Hindlimb muscle (tissue), 1 donor: Measurements from ENCODE around the gene MACF1. TPM values are rescaled to one million over a fixed set of nuclear protein-coding genes. Genes with fewer than 3 reads are reported as not detected.
A peak's percentile ranks its signal among the peaks of the same experiment; 100 is the strongest.
"Not testable (repeated sequence)": the region's sequence is repeated elsewhere in the genome, so short reads cannot be mapped to it uniquely, and the experiment has no call there.

Experiments used
- DNase-seq: peaks from one replicate; pipeline ENCODE4 v3.0.0-alpha.2; 2013
- polyA plus RNA-seq: library from polyadenylated mRNA; unstranded; fragments of 120-200 nt; gene quantifications from one replicate; pipeline ENCODE4 v1.2.1, GENCODE V29; 2013; ENCODE audit not compliant: insufficient read length

Gene MACF1, protein sequence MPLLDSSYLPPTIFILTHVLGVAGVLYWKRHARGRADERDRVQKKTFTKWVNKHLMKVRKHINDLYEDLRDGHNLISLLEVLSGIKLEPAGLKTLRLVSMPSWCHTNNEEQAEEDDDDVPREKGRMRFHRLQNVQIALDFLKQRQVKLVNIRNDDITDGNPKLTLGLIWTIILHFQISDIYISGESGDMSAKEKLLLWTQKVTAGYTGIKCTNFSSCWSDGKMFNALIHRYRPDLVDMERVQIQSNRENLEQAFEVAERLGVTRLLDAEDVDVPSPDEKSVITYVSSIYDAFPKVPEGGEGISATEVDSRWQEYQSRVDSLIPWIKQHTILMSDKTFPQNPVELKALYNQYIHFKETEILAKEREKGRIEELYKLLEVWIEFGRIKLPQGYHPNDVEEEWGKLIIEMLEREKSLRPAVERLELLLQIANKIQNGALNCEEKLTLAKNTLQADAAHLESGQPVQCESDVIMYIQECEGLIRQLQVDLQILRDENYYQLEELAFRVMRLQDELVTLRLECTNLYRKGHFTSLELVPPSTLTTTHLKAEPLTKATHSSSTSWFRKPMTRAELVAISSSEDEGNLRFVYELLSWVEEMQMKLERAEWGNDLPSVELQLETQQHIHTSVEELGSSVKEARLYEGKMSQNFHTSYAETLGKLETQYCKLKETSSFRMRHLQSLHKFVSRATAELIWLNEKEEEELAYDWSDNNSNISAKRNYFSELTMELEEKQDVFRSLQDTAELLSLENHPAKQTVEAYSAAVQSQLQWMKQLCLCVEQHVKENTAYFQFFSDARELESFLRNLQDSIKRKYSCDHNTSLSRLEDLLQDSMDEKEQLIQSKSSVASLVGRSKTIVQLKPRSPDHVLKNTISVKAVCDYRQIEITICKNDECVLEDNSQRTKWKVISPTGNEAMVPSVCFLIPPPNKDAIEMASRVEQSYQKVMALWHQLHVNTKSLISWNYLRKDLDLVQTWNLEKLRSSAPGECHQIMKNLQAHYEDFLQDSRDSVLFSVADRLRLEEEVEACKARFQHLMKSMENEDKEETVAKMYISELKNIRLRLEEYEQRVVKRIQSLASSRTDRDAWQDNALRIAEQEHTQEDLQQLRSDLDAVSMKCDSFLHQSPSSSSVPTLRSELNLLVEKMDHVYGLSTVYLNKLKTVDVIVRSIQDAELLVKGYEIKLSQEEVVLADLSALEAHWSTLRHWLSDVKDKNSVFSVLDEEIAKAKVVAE (N-terminal part only)
- 330 TPM for polyA plus RNA-seq

DNA sequence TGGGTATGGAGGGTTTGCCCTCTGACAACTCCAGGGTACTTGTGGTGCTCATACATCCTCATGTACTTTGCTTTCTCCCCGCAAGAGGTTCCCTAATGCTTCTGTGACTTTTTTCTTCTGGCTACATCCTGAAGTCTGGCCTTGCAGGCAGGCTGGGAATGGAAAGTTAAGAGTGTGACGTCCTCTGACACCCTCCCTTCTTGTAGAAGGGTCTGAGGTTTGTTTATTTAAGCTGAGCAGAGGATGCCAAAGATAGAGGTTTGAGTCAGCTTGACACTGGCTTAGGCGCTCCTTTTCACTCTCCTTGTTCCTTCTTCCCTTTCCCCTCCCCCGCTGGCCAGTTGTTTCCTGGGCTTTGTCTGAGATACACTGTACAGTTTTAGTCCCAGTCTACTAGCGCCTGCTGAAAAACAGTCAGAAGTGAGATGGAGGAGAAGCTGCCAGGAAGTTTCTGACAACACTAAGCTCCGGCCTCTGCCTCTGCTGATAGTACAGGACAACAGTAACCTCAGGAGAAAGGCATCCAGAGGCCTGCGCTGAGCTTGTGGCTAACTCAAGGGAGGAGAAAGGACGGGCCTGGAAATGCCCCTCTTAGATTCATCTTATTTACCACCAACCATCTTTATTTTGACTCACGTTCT is at the start of gene MACF1:
TSS of gene MACF1 (plus strand) at position 255 of the 641 bp plus-strand sequence. CDS start at position 583, 328 bp downstream.
- DNase-seq: peak; percentile 86

DNA sequence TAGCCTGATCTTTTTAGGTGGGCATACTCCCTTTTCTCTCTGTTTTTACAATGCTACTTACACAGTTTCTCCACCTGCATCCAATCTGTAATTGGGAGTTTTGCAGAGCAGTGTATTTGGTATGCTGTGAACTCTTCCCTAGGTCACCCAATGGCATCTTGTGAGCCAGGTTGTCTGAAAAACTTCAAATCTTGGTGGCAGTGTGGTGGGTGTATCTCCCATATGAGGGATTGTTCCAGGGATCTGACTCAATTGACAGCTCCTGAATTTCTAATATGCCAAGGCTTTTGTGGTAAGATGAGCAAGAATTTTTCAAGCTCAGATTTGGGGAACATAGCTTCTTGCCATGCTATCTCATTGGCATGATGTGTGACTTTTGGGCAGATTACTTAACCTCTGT is 47.2 kb upstream of the MACF1 start:
- no peak for DNase-seq

DNA sequence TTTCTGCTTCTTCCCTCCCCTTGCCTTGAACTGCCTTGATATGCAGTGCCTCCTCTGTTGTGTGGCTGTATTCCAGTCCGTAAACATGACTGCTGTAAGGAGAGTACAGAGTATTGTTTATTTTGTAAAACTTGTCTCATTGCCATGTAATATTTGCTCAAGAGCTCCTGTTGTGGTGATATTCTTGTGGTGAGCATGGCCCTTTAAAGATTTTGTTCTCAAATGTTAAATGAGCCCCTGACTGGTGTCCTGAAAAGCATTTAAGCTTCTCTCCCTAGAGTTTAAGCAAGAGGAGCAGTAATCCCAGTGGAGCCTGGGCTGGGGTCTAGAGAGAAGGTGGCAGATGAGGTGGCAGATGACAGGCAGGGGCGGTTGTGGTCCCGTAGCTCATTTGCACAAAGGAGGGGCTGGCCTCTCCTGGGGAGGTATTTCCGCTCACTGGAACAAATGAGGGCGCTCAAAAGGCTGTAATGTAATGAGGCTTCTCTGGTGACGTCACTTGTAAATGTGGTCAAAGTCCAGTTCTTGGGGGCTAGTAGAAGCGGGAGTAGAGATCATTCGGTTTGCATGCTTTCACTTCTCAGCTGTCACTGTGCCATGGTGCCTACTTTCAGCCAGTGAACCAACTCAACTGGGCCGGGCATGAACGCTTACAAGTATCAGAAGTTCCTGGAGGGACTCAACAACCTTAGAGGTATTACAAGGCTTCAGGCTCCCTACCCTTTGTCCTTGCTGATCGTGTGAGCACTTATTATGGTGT is 46.0 kb upstream of the MACF1 start:
- DNase-seq: no peak

DNA sequence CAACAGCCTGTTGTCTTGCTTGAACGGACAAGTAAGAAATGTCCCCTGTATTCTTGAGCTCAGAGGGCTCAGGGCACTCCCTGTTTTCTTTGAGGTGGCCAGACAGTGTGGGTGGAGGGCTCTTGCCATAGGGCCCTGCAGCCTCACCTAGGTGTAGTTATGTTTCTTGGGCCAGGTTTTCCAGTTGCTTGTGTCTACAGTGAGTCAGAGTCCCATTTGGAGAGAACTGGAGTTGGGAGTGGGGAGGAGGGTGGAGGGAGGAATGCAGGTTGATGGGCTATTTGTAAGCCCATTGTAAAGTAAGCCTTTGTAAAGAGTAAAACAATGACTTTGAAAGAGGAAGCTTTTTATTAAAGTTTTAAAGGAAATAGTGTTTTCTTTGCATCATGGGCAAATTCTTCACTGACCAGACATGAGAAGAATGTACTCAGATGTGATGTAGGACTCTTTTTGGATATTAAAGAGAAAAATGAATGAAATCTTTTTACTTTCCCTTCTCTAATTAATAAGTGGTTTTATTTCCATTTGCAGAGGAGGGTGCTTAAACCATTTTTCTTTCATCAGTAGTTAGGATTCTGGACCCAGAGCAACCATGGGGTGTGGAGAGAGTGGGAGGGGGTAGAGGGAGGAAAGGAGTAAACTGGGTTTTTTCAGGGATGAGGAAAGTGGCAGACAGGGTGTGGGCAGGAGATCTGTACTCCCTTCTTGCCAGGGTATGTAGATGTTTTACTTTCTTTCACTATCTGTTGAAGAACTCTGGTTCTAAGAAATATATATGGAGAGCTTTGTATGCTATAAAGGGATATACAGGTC is 45.1 kb upstream of the MACF1 start:
- DNase-seq: no peak

DNA sequence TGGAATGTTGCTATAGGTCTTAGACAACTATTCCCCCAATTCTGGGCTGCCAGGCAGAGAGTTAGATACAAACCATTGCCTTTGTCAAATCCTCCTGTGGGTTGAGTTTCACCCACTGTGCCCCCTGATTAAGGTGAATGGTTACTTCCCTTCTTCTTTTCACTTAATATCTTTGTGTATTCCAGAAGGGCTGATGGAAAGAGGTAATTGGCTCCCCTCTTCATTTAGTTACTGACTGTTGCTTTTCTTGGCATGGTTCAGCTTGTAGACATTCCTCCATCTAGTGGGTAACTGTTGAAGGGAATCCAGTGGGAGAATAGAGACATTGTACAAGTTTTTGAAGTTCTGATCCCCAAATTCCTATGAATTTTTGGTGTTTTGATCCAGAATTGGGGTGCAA is 43.8 kb upstream of the MACF1 start:
- DNase-seq: no peak

DNA sequence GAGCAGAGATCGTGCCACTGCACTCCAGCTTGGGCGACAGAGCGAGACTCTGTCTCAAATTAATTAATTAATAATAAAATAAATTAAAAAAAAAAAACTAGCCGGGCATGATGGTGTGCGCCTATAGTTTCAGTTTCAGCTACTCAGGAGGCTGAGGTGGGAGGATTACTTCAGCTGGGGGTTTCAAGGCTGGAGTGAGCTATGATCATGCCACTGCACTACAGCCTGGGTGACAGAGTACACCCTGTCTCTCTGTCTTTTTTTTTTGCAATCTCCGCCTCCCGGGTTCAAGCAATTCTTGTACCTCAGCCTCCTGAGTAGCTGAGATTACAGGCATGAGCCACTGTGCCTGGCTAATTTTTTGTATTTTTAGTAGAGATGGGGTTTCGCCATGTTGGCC is 42.7 kb upstream of the MACF1 start:
- not testable (repeated sequence) for DNase-seq

DNA sequence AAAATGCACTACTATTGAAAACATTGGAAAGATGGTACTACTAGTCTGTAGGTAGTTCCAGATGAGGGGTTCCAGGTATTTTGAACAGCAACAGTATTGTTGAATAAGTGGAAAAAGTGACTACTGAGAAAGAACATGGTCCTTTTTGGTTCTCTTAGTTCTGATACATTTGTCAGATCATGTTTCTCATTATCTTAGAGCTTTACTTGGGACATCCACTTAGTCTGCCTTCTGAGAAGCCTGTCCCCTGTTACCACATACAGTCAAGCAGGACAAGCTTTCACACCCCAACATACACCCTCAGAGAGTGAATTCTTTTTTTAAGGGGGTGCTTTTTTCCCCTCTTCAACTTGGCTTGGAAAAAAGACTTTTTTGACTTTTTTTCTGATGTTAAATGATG is 41.0 kb upstream of the MACF1 start:
- DNase-seq: no peak

DNA sequence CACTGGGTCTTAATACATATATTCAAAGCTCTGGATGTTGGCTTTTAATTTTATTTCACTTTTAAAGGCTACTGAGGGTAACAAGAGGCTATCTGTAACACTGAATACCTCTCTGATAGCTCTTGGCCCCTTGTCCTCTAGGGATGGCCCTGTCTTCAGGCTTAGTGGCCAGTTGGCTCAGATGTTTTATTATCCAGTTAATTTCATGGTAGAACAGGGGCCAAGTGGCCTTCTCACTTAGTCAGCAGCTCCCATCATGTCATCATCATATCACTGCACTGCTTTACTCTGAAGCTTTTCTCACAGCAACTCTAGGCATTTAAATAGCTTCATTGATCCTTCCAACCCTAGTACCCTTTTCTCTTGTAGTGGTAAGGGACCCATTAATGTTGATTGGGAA is 40.2 kb upstream of the MACF1 start:
- no peak for DNase-seq

DNA sequence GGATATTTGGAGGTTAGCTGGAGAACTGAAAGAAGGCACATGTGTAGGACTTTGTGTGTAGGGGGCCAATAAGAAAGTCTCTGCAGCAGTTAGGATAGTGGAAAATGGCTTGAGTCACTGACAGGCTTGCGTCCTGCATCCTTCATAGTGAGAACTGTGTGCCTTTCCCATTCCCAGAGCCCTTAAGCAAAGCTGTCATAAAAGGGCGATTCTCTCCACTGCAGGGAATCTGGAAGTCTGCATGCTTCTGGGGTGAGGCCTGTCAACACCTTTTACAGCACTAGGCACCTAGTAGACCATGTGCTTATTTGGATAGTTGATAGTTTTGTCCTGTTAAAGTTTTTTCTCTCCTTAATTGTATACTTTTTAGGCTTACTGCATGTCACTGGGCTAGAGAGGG is 39.4 kb upstream of the MACF1 start:
- DNase-seq: no peak

DNA sequence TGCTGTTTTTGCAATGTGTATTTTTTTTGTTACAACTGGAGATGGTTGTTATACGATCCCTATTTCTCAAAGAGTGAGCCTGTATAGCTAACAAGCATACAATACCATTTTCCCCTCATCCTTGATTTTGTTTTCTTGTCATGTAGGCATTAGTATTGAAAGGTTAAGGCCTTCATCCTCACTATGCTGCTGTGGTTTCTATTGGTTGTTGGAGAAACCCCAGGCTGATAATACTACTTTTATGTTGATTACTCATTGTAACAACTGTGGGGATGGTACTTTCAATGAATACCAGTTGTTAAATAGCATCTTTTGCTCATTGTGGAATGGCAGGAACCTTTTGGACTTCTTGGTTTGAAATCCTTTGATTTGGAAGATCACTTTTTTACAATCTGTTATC is 39.0 kb upstream of the MACF1 start:
- DNase-seq: no peak

DNA sequence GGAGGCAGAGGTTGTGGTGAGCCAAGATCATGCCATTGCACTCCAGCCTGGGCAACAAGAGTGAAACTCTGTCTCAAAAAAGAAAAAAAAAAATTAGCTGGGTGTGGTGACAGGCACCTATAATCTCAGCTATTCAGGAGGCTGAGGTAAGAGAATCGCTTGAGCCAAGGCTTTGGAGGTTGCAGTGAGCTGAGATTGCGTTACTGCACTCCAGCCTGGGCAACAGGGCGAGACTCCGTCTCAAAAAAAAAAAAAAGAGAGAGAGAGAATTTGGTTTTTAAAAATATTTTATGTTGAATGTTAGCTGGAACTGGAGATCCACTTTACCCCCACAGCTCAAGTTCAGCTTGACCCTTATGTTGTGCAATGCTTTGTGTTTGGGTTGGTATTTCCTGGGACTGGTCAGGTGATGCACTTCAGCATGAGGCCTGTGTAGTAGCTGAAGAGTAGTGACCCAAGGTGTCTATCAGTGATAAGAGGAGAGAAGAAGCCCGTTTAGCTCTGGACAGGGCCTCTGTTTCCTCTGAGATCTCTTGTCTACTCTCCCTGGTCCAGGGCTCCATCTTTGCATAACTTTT is 36.8 kb upstream of the MACF1 start:
- DNase-seq: no peak

DNA sequence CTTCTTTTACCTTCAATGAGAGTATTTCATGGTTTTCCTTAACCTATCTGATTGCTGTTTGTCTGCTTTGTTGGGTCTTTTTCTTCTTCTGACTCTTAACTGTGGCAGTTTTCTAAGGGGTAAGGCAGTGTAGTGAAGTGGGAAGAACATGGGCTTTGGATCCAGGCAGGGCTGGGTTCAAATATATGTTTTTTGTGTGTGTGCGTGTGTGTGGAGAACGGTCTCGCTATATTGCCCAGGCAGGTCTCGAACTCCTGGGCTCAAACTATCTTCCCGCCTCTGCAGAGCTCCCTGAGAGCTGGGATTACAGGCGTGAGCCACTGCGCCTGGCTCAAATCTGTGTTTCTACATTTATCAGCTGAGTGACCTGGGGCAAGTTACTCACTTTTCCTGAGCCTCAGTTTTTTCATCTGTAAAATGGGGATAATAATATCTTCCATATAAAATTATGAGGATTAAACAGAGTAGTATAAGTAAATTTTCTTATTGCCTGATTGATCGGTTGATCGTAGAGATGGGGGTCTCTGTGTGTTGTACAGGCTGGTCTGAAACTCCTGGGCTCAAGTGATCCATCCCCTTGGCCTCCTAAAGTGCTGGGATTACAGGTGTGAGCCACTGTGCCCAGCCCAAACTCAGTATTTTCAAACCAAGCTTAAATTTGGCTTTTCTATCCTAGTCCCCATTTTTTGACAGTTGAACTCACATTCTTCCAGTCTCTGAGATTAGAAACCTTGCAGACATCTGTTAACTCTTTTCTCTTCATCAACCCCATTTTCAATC is 36.0 kb upstream of the MACF1 start:
- no peak for DNase-seq

DNA sequence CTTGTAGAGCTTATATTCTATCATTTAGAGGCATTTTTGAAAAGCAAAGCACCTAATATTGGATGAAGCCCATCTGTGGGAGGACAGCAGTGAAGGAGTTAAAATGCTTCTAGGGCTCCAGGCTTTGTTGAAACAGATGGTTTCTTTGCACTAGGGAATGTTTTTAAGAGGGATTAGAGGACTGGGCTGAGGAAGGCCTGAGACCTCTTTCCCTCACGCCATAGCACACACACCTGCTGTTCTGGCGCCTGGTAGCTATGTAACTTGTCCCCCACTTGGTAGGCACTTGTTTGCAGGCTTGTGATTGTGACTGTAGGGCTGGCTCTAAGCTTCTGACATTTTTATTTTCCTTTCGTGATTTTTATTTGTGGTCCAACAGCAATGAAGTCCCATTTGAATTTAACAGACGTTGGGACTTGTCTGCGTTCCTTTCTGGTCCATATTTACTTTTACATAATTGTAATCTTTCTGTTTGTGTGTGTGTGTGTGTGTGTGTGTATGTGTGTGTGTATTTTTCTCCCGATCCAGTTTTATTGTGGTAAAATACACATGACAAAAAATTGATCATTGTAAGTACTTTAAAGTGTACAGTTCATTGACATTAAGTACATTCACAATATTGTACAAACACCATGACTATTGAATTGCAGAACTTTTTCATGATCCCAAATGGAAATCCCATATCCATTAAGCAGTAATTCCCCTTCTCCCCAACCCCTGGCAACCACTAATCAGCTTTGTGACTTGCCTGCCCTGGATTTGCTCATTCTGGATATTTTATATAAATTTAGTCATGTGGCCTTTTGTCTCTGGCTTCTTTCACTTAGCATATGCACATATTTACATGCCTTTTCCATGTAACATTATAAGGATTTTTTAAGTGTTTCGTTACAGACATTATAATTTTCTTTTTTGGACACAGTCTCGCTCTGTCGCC is 33.5 kb upstream of the MACF1 start:
- DNase-seq: no peak

DNA sequence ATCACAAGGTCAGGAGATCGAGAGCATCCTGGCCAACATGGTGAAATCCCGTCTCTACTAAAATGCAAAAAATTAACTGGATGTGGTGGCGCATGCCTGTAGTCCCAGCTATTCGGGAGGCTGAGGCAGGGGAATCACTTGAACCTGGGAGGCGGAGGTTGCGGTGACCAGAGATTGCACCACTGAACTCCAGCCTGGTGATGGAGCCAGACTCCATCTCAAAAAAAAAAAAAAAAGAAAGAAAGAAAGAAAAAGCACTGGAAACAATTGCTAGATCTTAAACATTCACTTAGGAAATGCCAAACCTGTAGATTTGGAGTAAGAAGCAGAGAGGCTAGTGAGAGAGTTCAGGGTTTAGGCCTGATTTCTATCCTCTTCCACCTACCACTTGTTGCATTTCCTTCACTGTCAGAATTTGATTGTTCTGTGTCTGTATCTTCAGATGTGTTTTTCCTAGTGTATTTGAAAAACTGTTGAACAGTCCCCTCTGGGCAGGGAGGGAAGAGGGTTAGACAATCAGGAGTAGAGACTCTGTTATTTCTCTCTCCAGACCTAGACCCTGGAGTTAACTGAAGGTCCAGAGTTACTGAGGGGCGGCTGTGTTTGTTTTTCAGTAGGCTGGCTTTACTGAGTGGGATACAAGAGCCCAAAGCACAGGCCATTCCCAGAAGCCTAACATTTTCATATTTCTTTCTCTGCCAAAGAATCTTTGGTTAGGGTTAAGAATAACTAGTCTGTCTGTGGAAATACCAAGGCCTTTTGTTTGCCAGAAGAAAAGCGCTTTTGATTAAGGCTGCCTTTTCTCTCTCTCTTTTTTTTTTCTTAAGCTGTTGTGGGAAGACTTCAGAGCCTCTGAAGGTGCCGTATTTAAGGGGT is 31.1 kb upstream of the MACF1 start:
- DNase-seq: no peak

DNA sequence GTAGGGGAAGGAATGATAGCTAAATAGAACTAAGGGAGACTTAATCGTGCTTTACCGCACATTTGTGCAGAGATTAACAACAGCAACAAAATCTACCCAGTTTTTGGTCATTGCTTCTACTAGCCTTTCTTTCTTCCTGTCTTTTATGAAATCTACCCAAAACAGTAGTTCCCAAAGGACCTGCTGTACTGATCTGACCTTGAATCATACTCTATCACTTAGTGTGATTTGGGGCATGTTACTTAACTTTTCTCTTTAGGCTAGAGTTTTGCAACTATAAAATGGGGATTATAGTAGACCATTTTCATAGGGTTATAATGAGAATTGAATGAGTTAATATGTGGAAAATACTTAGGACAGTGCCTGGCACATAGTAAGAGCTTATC is 30.5 kb upstream of the MACF1 start:
- DNase-seq: no peak

DNA sequence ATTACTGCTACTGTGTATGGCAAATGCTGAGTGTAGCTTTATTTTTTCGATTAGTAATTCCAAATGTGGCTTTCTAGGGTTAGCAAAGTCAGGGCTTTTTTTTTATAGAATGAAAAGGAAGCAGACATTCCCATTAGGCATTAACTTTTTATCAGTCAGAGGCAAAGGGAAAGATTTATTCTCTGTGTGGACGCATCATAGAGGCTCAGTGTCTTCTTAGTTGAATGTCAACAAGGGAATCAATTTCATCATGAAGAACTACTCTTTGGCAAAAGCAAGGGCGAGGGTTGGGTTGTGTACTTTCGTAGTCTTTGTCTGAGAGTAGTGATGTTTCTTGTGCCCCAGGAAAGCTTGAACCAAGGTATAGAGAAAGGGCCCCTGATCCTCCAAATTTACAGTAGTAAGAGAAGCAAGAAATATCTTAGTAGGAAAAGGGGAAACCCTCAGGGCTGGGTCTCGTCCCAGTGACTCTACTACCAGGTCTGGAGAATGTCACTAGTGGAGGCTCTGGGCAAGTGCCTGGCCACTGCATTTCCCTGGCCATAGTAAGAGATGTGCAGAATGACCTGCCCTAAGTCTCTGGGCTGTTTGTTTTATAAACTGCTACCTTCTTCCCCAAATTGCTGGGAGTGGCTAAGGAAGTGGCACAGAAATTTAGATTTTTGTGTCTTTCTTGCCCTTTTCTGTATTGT is 30.0 kb upstream of the MACF1 start:
- DNase-seq: no peak

DNA sequence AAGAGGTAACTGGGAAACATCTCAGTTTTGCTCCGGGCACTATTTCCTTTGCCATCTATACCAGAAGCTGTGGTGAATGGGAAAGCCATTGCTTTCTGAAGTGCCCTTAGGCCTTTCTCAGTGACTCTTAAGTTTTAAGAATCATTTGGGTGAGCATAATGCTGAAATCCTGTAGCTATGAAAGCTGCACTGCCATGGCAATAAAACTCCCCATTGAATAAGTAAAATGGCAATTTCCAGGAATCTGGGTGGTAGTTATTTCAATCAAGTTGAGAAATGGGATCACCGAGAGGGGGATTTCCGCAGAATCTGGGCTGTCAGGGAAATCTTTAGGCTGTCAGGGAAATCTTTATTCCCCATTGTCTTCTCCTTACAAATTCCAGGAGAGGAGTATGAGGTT is 26.8 kb upstream of the MACF1 start:
- DNase-seq: no peak
